Measurements from ENCODE around the gene FAT1.

Gene FAT1

DNA sequence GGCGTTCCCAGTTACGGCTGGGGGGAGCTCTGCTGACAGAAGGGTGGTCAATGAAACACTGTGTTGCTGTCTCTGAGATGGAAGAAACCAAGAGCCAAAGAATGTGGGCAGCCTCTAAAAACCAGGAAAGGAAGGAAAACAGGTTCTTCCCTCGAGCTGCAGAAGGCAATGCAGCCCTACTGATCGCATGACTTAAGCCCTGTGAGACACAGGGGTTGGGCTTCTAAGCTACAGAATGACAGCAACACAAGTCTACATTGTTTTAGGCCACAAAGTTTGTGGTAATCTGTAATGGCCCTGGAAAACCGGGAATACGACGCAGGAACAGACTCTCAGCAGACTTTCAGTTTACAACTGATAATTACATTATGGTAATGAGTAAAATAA, 130.1 kb downstream of the FAT1 start:
- H3K4me3 ChIP-seq = no peak overlapping the region
- no peak overlapping the region for H3K27ac ChIP-seq

- Histone ChIP-seq H3K4me3 (no peak overlapping the region), H3K27ac (no peak overlapping the region)
These were observed 130.6 kb downstream of the FAT1 start for GRCh38 chr4:186592966-186593586.

GRCh38 chr4:186592445-186592844, 131.2 kb downstream of the FAT1 start:
- no peak overlapping the region for H3K27ac ChIP-seq
- H3K4me3 ChIP-seq = no peak overlapping the region

DNA sequence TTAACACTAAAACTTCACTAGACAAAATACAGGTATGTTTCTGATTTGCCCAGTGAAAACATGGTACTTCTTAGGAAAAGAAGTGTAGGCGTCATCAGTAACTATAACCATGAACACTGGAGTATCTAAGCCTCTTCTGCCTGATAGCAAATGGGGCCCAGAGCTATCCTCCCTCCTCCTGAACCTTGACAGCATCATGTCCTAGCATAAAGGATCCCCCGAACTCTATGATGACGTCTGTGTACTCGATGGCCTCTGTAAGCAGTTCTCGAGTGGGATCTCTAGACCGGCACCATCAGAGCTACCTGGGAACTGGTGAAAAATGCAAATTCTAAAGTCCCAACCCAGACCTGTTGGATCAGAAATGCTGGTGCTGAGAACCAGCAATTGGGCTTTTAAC, 132.0 kb downstream of the FAT1 start:
- no peak overlapping the region for H3K27ac ChIP-seq
- no peak overlapping the region for H3K4me3 ChIP-seq

DNA sequence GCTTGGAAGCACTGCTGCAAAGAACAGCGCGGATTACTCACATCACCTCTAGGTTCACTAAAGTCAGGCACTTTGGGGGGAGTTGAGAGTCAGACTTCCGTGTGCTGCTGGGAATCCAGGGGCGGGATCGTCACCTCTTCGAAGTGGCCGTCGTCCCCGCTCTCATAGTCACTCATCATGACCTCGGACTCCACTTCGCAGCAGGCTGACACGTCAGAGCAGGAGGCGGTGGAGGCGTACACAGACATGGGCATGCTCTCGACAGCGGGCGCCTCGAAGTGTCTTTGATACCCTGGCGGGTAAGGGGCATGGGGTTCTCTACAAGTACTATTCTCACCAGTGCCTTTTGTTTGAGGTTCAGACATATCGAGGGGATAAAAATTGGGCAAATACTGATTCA, 135.2 kb downstream of the FAT1 start:
- Histone ChIP-seq H3K4me3 (no peak overlapping the region), H3K27ac (no peak overlapping the region)

DNA sequence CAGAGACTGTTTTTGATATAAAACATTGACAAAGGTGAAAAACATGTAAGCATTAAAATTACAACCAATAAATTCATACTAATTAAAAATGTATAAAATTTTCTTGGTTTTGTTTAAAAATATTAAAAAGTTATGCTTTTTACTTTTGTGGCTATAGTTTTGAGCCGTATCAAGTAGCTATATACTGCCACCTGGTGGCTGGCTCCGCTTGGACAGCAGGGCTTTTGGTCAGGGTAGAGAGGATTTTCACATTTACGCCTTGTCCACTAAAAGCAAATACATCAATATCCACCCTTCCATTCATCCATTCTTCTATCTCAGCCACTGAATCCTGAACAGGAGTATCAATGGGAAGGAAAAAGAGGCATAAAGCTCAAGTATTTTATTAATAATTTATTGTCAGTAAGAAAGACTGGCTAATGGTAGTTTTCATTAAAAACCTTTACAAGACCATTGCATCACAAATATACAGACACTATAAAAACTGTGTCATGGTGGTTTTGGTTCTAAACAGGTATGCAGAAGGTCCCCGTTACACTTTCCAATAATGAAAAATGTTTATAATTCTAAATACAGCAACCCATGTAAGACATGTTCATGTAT, 136.1 kb downstream of the FAT1 start:
- no peak overlapping the region for H3K4me3 ChIP-seq
- no peak overlapping the region for H3K27ac ChIP-seq

- Histone ChIP-seq H3K4me3 (no peak overlapping the region), H3K27ac (no peak overlapping the region)
These were observed 137.5 kb downstream of the FAT1 start for GRCh38 chr4:186586205-186586604.

- no peak overlapping the region for H3K4me3 ChIP-seq
- H3K27ac ChIP-seq = no peak overlapping the region
These were observed 138.7 kb downstream of the FAT1 start for GRCh38 chr4:186584912-186585311.

DNA sequence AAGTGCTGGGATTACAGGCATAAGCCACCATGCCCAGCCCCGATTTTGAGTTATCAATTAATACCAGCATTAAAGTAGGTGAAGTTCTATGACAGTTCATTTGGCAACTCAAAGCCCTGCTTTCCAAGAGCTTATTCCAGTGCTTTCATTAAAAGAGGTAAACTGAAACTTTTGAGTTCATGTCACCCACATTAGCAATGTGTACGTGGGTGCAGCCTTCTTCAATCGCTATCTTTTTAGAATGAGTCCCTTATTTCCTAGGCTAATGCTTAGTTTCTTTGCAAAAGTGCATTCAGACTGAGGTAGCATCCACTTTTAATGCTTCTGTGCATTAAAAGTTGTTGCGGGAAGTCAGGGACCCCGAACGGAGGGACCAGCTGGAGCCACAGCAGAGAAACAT, 142.2 kb downstream of the FAT1 start:
- no peak overlapping the region for H3K27ac ChIP-seq
- no peak overlapping the region for H3K4me3 ChIP-seq

DNA sequence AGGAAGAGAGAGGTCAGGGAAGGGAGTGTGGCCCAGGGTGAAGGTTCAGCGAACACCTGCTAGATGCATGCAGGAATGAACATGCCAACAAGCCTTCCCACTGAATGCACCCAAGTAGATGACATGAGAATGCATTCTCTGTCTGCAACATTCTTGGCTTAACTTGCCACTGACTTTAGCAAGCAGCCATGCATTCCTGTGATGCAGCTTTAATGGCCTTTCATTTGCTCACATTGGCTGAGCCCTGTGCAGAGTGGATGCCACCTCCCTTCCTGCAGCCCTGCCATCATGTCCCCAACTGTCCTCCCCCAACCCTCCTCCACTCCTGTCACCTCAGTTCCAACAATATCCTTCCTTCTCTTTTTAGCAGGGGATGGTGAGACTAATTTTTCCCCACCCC, 143.0 kb downstream of the FAT1 start:
- Histone ChIP-seq H3K27ac (no peak overlapping the region), H3K4me3 (no peak overlapping the region)

DNA sequence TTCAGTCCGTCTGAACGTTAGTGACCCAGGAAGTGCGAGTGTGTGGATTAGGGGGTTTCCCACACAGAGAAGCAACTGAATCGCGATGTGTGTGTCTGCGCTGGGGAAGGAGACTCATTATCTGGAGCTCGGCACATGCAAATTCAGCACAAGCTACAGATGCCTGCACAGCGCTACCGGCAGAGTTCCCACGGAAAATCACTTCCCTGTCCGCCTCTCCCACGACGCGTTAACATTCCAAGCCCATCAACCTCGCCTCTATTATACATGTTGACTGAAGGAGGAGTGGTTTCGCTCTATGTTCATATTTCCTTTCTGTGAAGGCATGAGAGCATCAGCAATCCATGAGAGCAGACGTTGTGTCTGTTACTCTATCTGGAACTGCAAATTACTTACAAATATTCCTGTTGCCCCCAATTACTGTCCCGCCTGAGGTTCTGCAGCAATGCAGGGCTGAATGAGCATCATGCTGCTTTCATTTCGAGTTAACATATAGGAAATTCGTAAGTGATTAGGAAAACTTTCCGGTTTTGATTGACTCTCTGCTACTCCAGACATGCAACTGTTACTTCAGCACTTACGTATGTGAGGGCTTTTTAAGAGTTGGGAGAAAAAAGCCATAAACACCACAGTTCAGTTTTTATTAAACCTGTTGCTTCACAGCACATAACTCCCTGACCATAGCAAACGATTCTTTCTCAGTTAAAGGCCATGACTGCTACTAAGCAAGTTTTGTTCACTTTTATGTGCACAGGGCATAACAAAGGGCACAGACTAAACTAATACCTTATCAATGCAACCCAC, 153.3 kb downstream of the FAT1 start:
- no peak overlapping the region for H3K27ac ChIP-seq

DNA sequence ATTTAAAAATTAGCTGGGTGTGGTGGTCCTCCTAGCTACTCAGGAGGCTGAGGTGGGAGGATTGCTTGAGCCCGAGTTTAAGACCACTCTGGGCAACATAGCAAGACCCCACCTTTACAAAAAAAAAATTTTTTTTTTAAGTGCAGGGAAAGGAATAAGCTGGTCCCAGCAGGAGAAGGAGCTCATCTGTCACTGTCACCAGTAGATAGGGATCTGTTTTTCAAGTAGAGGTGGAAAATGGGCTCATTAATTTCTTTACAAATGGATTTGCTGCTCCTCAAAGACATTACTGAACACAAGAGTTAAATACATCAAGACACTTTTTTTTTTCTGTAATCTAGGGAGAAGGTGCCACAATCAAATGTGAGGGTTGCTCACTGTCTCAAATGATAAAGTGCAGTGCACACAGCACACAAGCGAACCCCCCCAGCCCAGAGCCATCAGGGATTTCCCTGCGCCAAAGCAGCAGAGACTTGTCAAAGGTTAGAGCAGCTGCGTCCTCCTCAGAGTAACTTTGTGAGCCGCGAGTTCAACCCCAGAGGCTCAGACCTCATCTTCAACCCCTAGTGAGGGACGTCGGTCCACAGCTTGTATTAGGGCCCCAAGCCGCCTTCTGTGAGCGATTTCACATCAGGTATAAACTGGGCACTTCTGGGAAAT, 154.0 kb downstream of the FAT1 start:
- Histone ChIP-seq H3K27ac (no peak overlapping the region), H3K4me3 (peak overlapping the region in 1 of 7 experiments; percentile 9)

More for the DNA sequence above, 153.3 kb downstream of the FAT1 start:
- peak overlapping the region in 1 of 7 experiments; percentile 9 for H3K4me3 ChIP-seq

DNA sequence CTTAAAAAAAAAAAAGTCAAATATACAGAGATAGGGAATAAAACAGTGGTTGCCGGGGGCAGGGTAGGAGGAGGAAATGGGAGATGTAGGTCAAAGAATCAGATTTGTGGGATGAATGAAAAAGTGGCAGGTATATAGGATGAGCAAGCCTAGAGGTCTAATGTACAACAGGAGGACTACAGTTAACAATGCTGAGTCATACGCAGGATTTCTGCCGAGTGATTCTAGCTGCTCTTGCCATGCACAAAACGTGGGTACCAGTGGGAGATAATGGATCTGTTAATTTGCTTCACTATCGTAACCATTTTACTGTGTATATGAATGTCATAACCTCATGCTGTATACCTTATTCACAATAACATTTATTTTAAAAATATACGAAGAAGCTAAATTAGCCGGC, 157.6 kb downstream of the FAT1 start:
- no peak overlapping the region for H3K27ac ChIP-seq
- no peak overlapping the region for H3K4me3 ChIP-seq

DNA sequence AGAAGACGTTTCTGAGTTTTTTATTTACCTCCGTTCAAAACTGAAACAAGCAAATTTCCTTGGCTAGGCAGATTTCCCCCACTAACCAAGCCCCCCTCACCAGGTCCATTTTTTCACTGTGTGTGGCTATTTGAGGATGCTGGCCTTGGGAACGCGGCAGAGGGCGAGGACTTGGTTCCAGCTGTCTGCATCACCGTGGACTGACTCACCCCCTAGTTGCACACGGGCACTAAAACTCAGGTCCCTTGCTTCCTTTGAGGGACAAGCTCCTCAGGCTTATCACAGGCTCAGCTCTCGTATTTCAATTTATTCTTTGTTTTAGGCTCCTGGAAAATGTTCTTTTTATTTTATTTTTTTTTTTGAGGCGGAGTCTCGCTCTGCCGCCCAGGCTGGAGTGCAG, 159.9 kb downstream of the FAT1 start:
- Histone ChIP-seq H3K4me3 (no peak overlapping the region), H3K27ac (no peak overlapping the region)

GRCh38 chr4:186561748-186562147, 161.9 kb downstream of the FAT1 start:
- no peak overlapping the region for H3K4me3 ChIP-seq
- H3K27ac ChIP-seq = no peak overlapping the region

GRCh38 chr4:186560647-186561046, 163.0 kb downstream of the FAT1 start:
- no peak overlapping the region for H3K4me3 ChIP-seq
- H3K27ac ChIP-seq = no peak overlapping the region

DNA sequence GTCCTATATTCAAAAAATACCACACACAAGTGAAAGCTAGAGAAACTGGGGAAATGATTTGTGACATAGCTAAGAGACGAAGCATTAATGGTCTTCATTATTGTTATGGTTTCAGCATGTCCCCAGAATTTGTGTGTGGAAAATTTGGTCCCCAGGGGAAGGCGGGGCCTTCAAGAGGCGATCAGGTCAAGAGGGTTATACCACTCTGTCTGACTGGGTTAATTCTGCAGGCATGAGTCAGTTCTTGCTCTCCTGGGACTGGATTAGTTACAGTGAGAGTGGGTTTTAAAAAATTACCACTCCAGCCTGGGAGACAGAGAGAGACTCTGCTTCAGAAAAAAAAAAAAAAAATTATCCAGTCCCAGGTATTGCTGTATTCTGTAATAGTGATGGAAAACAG, 166.2 kb downstream of the FAT1 start:
- no peak overlapping the region for H3K4me3 ChIP-seq

DNA sequence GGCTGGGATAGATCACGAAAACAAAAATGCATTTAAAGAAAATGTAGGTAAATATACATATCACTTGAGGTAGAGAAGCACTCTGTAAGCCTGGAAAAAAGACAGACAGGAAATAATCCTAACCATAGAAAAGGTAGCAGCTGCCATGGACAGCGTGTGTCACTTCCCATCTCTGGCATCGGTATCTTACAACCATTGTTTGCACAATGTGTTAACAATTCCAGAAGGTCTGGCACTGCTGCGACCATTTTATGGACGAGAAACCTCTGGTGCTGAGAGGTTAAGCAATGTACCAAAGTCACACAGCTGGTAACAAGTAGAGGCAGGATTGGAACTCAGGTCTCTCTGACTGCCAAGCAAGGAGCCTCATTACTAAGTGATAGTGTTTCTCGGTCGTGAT, 166.6 kb downstream of the FAT1 start:
- no peak overlapping the region for H3K4me3 ChIP-seq
- H3K27ac ChIP-seq = no peak overlapping the region

More for the DNA sequence above, 166.2 kb downstream of the FAT1 start:
- H3K27ac ChIP-seq = no peak overlapping the region

DNA sequence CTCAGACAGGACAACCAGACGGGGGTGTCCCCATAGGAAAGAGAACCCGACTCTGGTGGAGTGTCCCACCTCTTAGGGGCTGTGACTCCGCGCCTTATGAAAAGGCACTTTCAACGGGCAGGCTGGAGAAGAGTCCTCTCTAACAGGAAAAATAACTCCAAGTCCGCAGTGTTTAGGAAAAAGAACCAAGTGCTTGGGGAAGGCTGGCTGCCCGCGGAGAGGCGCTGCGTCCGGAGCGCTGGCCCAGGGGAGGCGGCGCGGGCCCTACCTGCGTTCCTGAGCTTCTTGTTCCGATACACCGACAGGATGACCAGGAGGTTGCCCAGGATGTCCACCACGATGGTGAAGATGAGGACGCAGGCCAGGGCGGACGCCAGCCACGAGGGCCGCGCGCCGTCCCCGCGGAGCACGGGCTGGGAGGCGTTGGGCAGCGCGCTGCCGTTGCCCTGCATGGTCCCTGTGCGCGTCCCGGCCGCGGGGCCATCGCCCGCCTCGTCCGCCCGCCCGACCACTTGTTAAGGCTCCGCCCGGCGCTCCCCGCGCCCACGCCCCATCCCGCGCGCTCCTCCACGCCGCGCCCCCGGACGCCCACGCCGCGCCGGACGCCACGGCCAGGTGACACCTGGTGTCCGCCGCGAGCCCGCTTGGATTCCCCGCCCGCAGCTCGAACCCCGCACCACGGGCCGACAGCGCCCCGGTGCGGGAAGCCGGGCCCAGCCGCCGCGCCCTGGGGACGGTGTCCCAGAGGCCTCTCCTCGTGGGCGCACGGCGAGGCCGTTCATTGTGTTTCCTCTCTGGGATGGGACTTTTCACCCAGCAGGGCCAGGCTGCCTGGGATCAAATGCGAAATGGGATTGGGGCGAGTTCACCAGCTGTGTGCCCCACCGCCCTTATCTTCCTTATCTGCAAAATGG, 168.5 kb downstream of the FAT1 start, which contains the start of gene MTNR1A:
TSS of gene MTNR1A (minus strand) at position 654 of the 914 bp plus-strand sequence. CDS start at position 452, 202 bp downstream.
- H3K4me3 ChIP-seq = peak within 1 kb of the TSS in 4 of 7 experiments; percentile 0 to 37 (median 18)
- no peak within 1 kb of the TSS for H3K27ac ChIP-seq

Measured in skin epidermis (tissue), 12 donors.